GM18868 (cell line): ENCODE data around the gene ACOT7.
"Not testable (repeated sequence)": the region's sequence is repeated elsewhere in the genome, so short reads cannot be mapped to it uniquely, and the experiment has no call there.

ENCODE experiments used
- ATAC-seq: cut with Tn5 transposase; IDR thresholded peaks from one replicate; pipeline ENCODE4 v1.9.1; 2021; ENCODE audit warnings: mild to moderate bottlenecking, moderate library complexity; ENCODE audit not compliant: unreplicated experiment

ACOT7 gene

DNA sequence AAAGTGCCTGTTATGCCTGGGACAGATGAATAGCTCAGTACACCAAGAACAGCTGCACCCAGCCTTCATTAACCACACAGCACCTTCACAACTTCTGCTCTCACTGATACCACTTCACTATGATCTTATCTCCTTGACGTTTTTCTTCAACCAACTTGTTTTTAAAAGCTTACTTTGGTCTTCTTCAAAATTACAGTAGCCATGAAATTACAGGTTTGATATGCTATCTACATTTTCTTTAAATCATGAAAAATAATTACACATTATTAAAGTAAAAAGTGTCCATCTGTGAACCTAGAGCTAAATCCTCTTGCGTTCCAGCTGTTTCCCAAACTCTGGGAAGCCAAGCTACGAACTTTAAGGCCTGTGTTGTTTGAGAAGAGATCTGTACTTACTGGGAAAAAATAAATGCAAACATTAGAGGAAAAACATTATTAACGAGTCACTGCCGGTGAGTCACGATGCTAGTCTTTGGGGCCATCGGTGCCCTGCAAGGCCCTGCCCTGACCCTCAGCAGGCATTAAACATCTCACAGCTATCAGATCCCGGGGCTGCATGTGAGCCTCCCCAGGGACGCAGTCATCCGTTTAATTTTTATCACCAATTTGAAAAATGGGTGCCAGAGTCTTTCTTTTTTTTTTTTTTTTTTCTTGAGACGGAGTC, 76.3 kb downstream of the ACOT7 start:
- ATAC-seq: no peak

GRCh38 chr1:6316240-6317097, 77.1 kb downstream of the ACOT7 start:
- ATAC-seq: no peak

- ATAC-seq: no peak
These were observed 79.1 kb downstream of the ACOT7 start for GRCh38 chr1:6314503-6314902.

DNA sequence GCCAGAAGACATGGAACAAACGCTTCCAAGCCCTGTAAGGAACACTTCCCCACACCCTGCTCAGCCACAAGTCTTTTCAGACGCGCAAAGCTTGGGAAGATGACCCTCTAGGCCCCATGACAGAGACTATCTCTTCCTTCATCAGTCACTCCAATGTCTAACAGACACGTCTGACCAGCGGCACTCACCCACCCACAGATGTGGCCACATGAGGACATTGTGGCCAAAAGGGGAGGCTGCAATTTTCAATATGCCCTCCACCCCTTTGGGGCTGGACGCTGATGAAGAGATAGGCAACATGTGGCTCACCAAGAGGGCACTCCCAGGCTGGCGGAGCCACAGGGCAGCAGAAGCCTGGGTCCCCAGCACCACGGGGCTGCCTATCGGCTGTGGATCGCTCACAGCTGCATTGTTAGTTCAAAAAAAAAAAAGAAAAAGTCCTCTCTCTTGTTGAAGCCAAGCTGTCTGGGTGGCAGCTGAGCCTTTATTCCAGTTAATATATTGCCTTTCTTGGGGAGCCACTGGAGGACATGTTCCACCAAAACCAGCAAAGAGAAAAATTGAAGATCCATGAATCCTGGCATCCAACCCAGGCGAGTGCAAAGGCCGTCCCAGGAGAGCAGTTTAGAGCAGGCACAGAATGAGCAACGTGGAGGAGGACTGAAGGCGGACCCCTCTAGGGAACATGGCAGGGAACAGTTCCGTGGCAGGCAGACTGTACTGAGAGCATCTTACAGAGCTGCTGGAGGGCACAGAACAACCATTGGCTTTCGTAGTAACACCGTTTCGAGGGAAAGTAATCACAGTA, 80.0 kb downstream of the ACOT7 start:
- ATAC-seq: no peak

DNA sequence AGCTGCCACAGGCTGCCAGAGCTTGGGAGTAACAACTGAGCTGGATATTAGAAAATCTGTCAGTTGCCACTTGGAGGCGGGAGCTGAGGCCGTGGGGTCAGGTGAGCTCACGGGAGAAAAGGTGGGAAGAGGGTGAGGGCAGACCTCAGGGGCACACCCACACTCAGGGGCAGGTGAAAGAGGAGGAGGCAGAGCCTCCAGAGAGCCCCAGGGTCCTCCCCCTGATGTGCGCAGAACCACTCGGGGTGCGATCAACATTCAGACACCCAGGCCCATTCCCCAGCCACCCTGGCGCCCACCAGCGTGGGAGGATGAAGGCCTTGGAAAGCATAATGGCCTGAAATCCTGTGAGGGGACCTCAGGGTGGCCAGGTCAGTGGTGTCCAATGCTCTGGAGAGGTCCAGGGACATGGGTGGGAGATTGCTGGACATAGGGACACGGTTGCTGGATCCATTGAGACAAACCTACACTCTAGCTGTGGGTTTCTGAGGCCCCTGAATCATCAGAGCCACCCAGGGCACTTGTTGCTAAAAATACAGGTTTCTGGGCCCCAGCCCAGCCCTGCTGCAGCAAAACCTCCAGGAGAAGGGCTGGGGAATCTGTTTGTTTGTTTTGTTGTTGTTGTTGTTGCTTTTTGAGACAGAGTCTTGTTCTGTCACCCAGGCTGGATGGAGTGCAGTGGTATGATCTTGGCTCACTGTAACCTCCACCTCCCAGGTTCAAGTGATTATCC, 83.3 kb downstream of the ACOT7 start:
- no peak for ATAC-seq

DNA sequence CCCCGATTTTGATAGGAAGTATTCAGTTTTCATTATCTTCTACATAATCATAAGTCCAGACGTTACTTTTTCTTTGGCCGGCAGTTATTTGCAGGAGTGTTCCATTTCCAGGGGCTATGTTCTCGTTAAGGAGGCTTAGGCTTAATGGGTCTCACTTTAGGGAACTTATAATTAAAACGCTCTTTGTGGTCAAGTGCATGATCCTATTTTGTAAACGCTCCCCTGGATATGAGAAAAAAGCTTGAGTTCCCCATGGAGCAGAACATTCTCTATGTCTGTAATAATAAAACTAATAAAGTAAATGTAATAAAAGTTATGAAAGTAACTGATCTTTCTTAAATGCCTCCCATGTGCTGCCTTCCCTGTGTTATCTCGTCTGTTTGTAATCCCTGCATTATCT, 84.0 kb downstream of the ACOT7 start:
- no peak for ATAC-seq

DNA sequence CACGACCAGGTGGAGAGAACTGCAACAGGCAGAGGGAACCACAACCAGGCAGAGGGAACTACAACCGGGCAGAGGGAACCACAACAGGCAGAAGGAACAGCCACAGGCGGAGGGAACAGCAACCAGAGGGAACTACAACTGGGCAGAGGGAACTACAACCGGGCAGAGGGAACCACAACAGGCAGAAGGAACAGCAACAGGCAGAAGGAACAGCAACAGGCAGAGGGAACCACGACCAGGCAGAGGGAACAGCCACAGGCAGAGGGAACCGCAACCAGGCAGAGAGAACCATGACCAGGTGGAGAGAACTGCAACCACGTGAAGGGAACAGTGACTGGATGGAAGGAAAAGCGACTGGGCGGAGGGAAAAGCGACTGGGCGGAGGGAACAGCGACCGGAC, 85.1 kb downstream of the ACOT7 start:
- ATAC-seq: no peak

GRCh38 chr1:6307682-6308081, 85.9 kb downstream of the ACOT7 start:
- not testable (repeated sequence) for ATAC-seq

DNA sequence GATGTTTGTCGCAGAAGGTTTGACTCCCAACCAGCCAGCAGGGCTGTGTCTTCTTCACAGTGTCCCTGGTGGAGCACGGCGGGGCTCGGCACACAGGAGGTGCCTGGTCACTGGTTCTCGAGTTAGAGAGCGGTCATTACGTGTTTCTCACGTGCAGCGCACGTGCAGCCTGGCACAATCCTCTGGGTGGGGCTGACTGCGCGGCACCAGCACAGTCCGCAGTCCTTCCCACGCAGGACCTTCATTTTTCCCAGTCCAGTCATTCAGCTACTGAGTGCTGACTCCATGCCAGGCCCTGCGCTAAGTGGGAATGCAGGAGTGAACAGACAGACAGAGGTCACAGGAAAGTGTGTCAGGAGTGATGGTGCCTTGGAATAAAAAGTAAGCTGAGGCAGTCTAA, 86.5 kb downstream of the ACOT7 start:
- no peak for ATAC-seq

DNA sequence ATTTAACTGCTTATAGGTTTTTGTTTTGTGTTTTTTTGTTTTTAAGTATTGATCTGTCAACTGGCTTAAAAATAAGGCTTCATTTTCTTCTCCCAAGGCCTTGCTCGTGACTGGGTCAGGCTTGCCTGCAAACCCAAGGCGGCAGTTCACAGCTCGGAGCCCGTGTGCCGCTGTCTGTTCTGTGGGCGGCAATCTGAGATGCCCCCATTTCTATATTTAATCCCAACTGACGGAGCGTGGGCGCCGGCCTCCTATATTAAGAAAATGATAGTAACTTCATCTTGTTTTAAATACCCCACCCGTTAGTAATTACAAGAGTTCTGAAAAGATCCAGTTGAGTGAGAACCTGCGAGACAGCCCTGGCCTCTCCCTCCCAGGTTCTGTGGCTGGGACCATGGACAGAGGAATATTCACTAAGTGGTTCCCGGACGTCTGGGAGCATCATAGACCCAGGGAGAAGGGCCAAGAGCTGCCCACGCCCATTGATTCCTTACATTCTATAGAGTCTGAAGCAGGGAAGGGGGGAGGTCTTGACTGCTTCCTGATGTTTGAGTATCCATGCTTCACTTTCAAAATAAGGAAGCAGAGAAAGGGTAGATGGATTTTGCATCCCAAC, 90.1 kb downstream of the ACOT7 start:
- no peak for ATAC-seq

DNA sequence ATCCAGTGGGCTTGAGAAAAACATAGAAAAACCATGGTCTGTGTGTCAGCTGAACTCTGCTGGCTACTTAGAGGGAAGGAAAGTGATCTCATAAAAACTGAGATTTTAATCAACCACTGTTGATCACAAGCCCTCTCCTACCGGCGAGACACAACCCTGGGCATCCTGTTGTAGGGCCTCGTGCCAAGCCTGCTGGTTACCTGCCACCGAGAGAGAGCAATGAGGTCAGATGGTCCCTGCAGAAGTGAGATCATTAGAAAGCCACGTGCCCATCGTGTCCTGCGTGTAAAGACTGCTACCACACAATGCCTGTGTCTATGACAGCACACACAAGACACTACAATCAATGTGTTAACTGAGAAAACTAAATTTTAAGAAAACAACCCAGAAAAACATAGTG, 91.0 kb downstream of the ACOT7 start:
- no peak for ATAC-seq

DNA sequence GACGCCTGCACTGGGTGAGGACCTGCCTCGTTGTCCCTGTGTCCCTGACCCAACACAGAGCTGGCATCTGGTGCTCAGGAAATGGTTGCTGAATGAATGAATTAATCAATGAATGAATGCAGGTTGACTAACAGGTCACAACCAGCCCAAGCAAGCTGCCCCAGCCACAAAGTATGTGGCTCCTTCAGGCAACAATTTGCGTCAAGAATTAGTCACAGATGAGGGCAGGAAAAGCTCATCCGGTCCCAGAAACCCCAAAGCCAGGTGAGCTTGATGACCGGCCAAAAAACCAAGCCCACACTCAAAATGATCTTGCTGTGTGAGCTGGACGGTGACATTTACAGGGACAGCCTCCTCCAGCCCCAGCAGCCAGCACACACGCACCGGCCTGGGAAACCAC, 92.0 kb downstream of the ACOT7 start:
- ATAC-seq: no peak

DNA sequence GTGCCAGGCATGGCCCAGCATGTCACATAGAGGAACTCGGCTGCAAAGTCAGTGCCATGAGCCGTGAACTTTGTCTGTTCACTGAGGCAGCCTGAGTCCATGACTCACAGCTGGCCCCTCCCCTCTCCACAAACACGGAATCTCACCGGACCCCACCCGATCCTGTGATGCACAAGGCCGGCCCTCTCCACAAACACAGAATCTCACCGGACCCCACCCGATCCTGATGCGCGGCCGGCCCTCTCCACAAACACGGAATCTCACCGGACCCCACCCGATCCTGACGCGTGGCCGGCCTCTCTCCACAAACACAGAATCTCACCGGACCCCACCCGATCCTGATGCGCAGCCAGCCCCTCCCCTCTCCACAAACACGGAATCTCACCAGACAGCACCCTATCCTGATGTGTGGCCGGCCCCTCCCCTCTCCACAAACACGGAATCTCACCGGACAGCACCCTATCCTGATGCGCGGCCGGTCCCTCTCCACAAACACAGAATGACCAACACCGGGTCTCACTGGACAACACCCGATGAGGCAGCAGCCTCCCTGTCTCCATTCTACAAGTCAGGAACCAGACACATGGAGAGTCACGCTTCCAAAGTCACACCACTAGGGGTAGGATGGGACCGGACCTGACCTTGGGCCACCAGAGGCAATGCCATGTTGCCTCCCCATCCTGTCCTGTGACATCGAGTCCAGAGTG, 93.1 kb downstream of the ACOT7 start:
- ATAC-seq: no peak

GRCh38 chr1:6299557-6300165, 93.9 kb downstream of the ACOT7 start:
- no peak for ATAC-seq

- ATAC-seq: no peak
These were observed 94.6 kb downstream of the ACOT7 start for GRCh38 chr1:6298940-6299465.

- ATAC-seq: no peak
These were observed 95.0 kb downstream of the ACOT7 start for GRCh38 chr1:6298530-6298929.

DNA sequence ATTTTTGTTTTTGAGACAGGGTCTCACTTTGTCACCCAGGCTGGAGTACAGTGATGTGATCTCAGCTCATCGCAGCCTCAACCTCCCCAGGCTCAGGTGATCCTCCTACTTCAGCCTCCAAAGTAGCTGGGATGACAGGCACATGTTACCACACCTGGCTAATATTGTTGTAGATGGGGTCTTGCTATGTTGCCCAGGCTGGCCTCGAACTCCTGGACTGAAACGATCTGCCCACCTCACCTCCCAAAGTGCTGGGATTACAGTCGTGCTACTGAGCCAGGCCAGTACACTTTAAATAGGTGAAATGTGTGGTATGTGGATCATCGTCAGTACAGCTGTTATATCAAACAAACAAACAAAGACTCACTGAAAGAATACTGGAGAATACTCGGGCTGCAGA, 97.7 kb downstream of the ACOT7 start:
- ATAC-seq: no peak

DNA sequence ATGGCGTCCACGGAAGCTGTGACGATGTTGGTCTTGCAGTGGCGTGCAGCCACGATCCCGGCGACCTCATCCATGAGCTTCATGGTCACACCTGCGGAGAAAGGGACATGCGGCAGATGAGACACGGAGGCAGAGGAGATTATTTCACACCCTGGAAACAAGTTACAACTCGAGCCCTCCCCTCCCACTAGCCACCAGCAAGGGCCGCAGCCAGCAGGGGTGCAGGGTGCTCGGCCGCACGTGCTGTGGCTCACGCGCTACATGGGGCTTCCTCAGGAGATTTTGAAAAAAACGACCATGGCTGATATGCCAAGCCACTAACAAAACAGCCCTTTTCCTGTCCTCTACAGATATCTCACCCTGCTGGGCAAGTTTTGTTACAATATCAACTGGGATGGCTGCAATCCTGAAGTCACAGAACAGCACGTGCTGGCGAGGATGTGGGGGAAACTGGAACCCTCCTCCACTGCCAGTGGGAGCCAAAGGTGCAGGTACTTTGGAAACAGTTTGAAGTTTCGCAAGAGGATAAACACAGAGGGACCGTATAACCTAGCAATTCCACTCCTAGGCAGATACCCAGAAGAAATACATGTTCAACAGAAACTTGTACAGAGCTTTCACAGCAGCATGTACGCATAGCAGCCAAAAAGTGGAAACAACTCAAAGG, 98.5 kb downstream of the ACOT7 start:
- no peak for ATAC-seq
